ENCODE data around the gene BABAM2.
"Not testable (repeated sequence)": the region's sequence is repeated elsewhere in the genome, so short reads cannot be mapped to it uniquely, and the experiment has no call there.

The BABAM2 gene

GRCh38 chr2:28334527-28334894 is 444.0 kb downstream of the BABAM2 start:
- DNase-seq (ENCODE audit: low spot score) = no peak

- DNase-seq (ENCODE audit: low spot score) = not testable (repeated sequence)
These were observed 444.7 kb downstream of the BABAM2 start for GRCh38 chr2:28335265-28335664.

GRCh38 chr2:28335666-28336065 is 445.1 kb downstream of the BABAM2 start:
- no peak for DNase-seq (ENCODE audit: low spot score)

- no peak for DNase-seq (ENCODE audit: low spot score)
These were observed 445.9 kb downstream of the BABAM2 start for GRCh38 chr2:28336264-28336980.

GRCh38 chr2:28336982-28337627 is 446.6 kb downstream of the BABAM2 start:
- DNase-seq (ENCODE audit: low spot score) = no peak

- no peak for DNase-seq (ENCODE audit: low spot score)
These were observed 447.7 kb downstream of the BABAM2 start for GRCh38 chr2:28338046-28338817.

- no peak for DNase-seq (ENCODE audit: low spot score)
These were observed 448.3 kb downstream of the BABAM2 start for GRCh38 chr2:28338831-28339321.

- no peak for DNase-seq (ENCODE audit: low spot score)
These were observed 449.1 kb downstream of the BABAM2 start for GRCh38 chr2:28339516-28340175.

GRCh38 chr2:28340312-28341202 is 450.0 kb downstream of the BABAM2 start:
- no peak for DNase-seq (ENCODE audit: low spot score)

GRCh38 chr2:28341208-28341891 is 450.8 kb downstream of the BABAM2 start:
- DNase-seq (ENCODE audit: low spot score) = no peak

- DNase-seq (ENCODE audit: low spot score) = no peak
These were observed 451.8 kb downstream of the BABAM2 start for GRCh38 chr2:28342081-28342967.

GRCh38 chr2:28343184-28343942 is 452.8 kb downstream of the BABAM2 start:
- no peak for DNase-seq (ENCODE audit: low spot score)

GRCh38 chr2:28343971-28344715 is 453.6 kb downstream of the BABAM2 start:
- DNase-seq (ENCODE audit: low spot score) = no peak

GRCh38 chr2:28344756-28345373 is 454.3 kb downstream of the BABAM2 start:
- DNase-seq (ENCODE audit: low spot score) = no peak

- DNase-seq (ENCODE audit: low spot score) = no peak
These were observed 455.1 kb downstream of the BABAM2 start for GRCh38 chr2:28345619-28346018.

GRCh38 chr2:28346587-28346986 is 456.1 kb downstream of the BABAM2 start:
- no peak for DNase-seq (ENCODE audit: low spot score)

GRCh38 chr2:28347193-28347592 is 456.7 kb downstream of the BABAM2 start:
- no peak for DNase-seq (ENCODE audit: low spot score)

GRCh38 chr2:28347596-28347995 is 457.1 kb downstream of the BABAM2 start:
- DNase-seq (ENCODE audit: low spot score) = no peak

Measured in HuH-7 (cell line).